ENCODE results near the gene ST6GALNAC2. TPM values are rescaled to one million over a fixed set of nuclear protein-coding genes. Genes with fewer than 3 reads are reported as not detected.

ST6GALNAC2 gene
- total RNA-seq, 1 experiment from 2014 or later, result 14.3 TPM

DNA sequence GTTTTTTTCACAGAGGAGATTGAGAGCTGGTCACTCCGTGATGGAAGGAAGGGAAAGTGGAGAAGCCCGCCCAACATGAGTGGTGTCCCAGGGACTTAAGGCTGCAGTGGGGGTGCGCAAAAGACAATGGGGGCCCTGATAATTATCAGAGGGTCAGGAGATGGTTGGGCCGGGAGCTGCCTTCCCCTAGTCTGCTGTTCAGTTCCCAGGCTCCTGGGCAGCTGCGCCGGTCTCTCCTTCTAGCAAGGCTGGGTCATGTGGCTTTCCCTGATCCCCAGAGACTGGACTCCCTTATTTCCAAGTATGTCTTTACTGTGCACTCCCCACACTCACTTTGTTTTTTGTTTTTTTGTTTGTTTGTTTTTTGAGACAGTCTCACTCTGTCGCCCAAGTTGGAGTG, 64.4 kb downstream of the ST6GALNAC2 start:
- no peak for DNase-seq (ENCODE audit: low spot score)
- in situ Hi-C loops (cut with HindIII; ENCODE audit: low sequenced_read_pairs), result no loop called here

DNA sequence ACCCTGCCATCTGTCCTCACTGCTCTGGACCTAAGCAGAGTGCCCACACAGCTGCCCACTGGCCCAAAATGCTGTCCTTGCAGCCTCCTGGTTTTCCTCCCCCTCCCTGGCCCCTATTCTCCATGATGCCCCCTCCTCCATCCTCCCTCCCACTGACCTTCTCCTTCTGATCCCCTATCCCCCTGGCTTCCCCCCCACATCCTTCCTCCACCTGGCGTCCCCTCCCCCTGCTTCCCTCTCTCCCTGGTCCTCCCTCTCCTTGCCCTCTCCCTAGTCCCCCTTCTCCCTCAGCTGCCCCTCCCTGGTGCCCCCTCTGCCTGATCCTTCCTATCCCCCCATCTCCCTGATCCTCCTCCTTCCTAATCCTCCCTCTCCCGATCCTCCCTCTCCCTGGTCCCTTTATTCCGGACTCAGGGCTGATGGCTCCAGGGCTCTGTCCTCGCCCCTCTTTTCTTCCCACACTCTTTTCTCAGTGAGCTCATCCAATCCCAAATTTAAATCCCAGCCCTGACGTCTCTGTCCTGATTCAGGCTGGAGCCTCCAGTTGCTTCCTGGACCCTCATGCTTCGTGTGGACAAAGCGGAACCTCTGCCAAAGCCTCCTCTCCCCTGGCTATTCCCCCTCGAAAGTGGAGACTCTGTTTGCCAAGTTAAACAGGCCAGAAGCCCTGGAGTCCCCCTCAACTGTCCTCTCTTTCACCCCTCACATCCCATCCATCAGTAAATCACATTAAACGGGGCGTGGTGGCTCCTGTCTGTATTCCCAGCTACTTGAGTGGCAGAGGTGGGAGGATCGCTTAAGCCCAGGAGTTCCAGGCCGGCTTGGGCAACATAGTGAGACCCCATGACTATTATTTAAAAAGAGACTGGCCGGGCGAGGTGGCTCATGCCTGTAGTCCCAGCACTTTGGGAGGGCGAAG, 66.4 kb downstream of the ST6GALNAC2 start:
- in situ Hi-C loops (cut with HindIII; ENCODE audit: low sequenced_read_pairs), result no loop called here
- DNase-seq (ENCODE audit: low spot score), result no peak

DNA sequence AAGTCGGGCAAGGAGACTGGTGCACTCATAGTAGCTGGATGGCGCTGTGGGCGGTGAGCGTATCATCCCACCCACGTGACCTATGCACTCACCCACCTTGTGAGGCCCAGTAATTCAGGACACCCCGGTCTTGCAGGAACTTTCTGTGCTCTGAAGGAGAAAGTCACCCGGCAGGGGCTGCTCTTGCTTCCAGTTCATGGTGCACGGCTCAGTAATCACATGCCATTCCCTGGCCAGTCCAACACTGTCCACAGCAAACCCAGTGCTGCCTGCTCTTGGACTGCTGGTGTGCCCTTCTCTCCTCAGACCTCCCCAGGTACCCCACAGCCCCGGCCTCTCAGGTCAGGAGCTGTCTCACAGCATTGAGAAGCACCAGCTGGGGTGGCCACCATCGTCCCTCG, 68.0 kb downstream of the ST6GALNAC2 start:
- DNase-seq (ENCODE audit: low spot score), result no peak
- in situ Hi-C loops (cut with HindIII; ENCODE audit: low sequenced_read_pairs), result no loop called here

Other genes starting within 250 kb of the ST6GALNAC2 start
- gene PRPSAP1, start 231.9 kb downstream of the ST6GALNAC2 start, total RNA-seq (2014; rRNA removed; shearing (Covaris generic)), result 28.0 and 30.8 TPM in 2 replicates
- gene SPHK1, start 201.3 kb downstream of the ST6GALNAC2 start, total RNA-seq (2014; rRNA removed; shearing (Covaris generic)), result 5.8 and 10.6 TPM in 2 replicates
- gene UBE2O, start 132.7 kb downstream of the ST6GALNAC2 start, total RNA-seq (2014; rRNA removed; shearing (Covaris generic)), result 30.5 and 34.9 TPM in 2 replicates
- not detected in 2 replicates for gene AANAT, start 118.3 kb downstream of the ST6GALNAC2 start, total RNA-seq (2014; rRNA removed; shearing (Covaris generic))
- gene RHBDF2, start 84.4 kb downstream of the ST6GALNAC2 start, total RNA-seq (2014; rRNA removed; shearing (Covaris generic)), result 4.1 and 13.1 TPM in 2 replicates
- gene CYGB, start 48.2 kb downstream of the ST6GALNAC2 start, total RNA-seq (2014; rRNA removed; shearing (Covaris generic)), result 3.1 and 3.3 TPM in 2 replicates
- 9.4 and 12.2 TPM in 2 replicates for gene PRCD, start 45.8 kb downstream of the ST6GALNAC2 start, total RNA-seq (2014; rRNA removed; shearing (Covaris generic))
- not detected in 2 replicates for gene ST6GALNAC1, start 57.9 kb upstream of the ST6GALNAC2 start, total RNA-seq (2014; rRNA removed; shearing (Covaris generic))
- 93.4 and 96.7 TPM in 2 replicates for gene MXRA7, start 125.1 kb upstream of the ST6GALNAC2 start, total RNA-seq (2014; rRNA removed; shearing (Covaris generic))
- 14.6 and 31.9 TPM in 2 replicates for gene JMJD6, start 140.7 kb upstream of the ST6GALNAC2 start, total RNA-seq (2014; rRNA removed; shearing (Covaris generic))
- gene METTL23, start 141.0 kb upstream of the ST6GALNAC2 start, total RNA-seq (2014; rRNA removed; shearing (Covaris generic)), result 25.9 and 34.6 TPM in 2 replicates
- gene SRSF2, start 151.5 kb upstream of the ST6GALNAC2 start, total RNA-seq (2014; rRNA removed; shearing (Covaris generic)), result 369 and 387 TPM in 2 replicates
- 11.5 and 45.7 TPM in 2 replicates for gene MFSD11, start 152.3 kb upstream of the ST6GALNAC2 start, total RNA-seq (2014; rRNA removed; shearing (Covaris generic))

Data from G401 (cell line).